Measurements from ENCODE around the gene DNAJC7. TPM values are rescaled to one million over a fixed set of nuclear protein-coding genes. Genes with fewer than 3 reads are reported as not detected.
"Not testable (repeated sequence)": the region's sequence is repeated elsewhere in the genome, so short reads cannot be mapped to it uniquely, and the experiment has no call there.

The DNAJC7 gene
- total RNA-seq, 1 donor from 2014 or later: 107 TPM

DNA sequence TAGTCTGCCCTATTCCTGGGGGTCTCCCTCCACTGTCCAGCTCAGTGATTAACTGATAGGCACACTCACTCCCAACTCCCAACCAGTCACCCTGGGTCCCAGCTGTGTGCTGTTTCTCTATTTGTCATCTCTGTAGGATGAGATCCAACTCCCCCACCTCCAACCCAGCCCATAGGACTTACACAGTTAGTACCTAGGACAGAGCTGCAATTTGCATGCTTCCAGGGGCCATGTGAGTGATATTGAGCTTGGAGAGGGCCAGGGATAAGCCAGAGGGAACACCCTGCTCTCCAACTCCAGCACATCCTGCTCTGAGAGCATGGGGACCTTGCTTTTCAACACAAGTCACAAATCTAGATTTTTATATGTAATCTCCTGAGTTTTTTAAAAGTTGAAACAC, 24.4 kb upstream of the DNAJC7 start:
- DNase-seq (ENCODE audit: low read depth): no peak

DNA sequence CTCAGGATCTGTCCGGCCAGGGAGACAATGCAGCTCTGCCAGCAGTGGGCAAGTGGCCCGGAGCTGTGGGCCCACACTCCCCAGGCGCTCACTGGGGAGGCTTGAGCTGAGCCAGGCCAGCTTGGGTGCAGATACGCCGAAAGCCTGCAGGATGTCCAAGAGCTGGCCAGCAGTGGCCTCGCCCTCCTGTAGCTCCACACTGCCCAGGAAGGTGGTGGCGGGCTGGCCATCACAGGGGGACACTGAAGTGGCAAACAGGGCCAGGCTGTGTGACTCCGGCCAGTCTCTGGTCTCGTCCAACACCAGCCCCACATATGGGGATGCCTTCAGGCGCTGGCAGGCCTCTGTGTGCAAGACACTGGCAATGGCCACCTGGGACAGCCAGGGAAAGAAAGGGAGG, 23.6 kb upstream of the DNAJC7 start:
- DNase-seq (ENCODE audit: low read depth): no peak

- DNase-seq (ENCODE audit: low read depth): no peak
Measured at GRCh38 chr17:42039794-42040763, 22.8 kb upstream of the DNAJC7 start.

DNA sequence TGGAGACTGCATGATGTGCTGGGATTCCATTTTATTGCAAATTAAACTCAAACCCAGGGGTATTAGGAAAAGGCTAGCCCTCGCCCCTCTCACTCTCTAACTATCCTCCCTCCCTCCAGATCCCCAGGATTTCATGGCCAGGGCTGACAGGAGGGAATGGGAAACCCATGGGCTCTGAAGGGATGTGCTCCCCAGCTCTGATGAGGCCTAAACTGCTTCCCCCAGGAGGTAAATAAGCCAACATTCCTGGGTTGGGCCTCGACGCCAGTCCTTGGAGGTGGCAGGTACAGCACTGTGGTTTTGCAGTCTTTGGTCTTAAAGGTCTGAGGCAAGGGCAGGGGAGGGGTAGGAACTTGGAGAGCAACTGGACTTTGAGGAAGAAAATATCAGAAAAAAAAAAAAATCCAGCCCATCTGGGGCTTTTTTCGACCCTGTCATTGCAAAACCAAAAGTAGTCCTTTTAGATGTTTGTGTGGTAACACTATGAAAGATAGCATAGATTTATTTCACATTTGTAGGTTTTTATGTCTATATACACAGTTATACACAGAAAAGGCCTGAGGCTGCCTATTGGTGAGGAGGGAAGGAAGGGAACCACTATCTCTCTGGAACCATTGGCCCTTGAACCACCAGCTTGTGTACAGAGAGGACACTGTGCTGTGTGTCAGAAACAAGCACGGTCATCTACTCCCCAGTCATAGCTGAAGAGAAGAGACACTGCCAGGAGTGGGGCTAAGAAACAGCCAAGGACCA, 21.2 kb upstream of the DNAJC7 start:
- DNase-seq (ENCODE audit: low read depth): no peak

GRCh38 chr17:42034059-42034458, 16.8 kb upstream of the DNAJC7 start:
- no peak for DNase-seq (ENCODE audit: low read depth)

DNA sequence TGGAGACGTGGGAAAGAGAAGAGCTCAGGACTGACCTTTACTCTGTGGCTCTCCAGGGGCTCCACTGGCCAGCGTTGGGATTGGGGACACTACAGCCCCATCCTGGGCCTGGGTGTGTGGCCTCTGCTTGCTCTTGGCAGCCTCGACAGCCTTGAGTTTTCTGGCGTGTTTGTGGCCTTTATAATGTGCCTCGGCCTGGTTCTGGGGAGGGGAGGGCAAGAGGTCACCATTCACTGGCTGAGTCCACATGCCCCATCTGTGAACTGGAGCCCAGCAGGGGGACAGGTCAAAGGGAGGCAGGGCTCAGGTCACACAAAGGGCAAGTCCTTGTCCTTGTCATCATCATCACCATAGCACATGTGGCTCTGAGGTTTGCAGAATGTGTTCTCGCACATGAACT, 14.3 kb upstream of the DNAJC7 start:
- DNase-seq (ENCODE audit: low read depth): no peak

DNA sequence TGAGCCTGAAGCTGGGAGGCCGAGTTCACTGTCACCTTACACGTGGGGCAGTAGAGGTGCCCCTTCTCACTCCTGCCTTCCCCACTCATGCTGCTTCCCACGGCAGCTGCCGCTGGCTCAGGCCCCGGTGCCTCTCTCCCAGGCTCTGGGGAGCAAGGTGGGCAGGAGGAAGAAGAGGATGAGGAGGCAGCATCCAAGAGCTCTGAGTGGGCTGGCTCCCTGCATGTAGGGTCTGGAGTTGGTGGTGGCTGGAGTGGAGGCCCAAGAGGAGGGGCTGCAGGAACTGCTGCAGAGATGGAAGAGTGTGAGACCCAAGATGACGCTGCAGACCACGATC, 11.5 kb upstream of the DNAJC7 start:
- no peak for DNase-seq (ENCODE audit: low read depth)

DNA sequence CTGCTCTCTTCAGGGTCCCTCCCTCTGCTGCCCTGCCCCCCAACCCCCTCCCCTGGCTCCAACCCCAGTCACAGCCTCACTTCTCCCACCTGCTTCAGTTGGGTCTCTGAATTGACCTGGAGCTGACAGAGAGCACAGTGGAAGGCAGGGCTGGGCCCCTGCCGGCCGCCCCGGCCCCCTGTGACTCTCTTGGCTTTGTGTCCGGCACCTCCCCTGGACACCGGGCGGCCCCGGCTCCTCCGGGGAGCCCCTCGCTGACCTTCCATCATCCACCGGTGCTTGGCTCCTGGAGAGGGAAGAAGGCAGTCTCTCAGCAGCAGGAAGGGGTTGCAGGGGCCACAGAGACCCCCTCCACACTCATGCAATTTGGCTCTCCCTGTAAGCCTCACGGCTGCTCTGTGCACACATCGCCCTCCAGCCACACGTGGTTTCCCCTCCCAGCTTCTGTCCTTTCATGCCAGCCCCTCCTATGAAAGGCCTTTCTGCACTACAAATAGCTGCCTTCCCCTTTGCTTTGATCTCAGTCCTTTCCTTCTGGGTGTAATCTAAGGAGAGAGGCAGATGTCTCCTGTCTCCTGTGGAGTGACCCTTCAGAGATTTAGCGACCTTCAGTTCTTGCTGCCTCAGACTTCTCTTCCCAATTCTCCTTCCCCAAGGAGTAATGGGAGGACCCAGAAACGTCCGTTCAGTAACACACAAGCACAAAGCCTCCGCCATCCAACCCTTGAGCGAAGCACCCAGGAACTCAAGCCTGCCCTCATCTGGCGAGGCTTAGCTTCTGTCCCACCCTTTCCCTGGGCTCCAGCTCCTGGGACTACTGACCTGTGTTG, 10.9 kb upstream of the DNAJC7 start:
- DNase-seq (ENCODE audit: low read depth): no peak

DNA sequence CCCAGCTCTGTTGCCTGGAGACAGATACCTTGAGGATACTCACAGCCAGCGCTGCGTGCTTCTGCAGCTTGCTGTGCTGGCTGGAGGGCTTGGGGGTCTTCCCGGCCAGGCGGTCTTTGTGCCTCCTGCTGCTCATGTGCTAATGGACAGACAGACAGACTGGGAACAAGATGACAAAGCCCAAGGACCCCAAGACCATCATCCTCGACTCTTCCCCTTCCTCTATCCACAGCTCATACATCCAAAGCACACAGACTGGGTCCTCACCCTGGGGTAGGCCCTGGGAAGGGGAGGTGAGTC, 10.3 kb upstream of the DNAJC7 start:
- DNase-seq (ENCODE audit: low read depth): no peak

GRCh38 chr17:42026857-42027589, 9.8 kb upstream of the DNAJC7 start:
- no peak for DNase-seq (ENCODE audit: low read depth)

DNA sequence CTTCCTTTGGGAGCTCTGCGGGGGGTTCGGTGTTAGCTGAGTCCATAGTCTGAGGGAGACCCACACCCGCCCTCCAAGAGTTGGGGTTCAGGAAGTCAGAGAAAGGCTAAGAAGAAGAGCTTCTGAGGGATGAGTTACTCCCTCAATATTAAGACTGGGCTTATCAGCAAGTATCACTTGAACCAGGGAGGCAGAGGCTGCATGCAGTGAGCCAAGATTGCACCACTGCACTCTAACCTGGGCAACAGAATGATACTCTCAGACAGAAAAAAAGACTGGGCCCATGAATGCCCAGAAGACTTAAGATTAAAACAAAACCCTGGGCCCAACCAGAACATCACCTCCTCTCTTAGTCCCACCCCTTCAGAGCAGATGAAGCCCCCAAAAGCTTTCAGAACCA, 8.7 kb upstream of the DNAJC7 start:
- no peak for DNase-seq (ENCODE audit: low read depth)

DNA sequence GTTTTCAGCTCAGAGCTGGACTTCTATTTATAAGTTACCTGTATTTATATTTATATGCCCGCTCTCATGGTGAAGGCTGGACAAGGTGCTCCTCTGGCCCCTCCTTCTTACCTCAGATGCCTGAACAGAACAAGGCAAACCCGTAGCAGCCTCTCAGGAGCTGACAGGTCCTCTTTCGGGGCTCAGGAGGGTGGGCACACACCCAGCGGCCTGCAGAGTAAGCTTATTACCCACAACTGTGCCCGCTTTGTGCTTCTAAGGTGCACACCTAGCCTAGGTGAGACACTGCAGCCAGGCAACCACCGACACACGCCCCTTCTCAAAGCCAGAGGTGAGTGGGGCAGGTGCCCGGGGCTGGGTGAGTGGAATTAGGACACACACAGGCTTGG, 7.9 kb upstream of the DNAJC7 start:
- no peak for DNase-seq (ENCODE audit: low read depth)

DNA sequence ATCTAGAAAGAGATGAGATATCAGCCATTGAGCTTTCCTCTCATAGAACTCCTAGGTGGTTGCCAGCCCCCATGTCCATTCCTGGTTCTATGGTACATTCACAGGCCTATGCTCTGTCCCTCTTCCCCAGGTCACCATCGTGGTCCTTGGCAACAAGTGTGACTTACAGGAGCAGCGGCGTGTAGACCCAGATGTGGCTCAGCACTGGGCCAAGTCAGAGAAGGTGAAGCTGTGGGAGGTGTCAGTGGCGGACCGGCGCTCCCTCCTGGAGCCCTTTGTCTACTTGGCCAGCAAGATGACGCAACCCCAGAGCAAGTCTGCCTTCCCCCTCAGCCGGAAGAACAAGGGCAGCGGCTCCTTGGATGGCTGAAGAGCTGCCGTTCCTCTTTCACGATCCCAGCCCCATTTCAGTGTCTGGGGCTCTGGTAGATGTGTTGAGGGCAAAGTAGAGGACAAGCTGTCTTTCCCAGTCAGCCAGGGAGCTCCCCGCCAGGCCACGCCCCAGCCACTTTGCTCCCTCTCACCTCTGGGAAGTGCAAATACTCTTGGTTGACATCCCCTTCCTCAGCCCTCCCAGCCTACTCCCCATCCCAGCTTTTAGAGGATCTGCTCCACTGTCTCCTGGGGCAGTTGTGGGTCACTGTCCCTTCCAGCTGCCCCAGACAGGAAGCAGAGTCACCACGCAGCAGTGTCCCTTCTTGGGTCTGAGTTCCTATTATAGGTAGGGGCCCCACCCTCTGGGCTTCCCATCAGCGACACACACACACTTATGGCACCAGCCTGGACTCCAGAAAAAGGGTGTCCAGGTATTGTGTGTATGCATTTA, 6.5 kb upstream of the DNAJC7 start:
- no peak for DNase-seq (ENCODE audit: low read depth)

DNA sequence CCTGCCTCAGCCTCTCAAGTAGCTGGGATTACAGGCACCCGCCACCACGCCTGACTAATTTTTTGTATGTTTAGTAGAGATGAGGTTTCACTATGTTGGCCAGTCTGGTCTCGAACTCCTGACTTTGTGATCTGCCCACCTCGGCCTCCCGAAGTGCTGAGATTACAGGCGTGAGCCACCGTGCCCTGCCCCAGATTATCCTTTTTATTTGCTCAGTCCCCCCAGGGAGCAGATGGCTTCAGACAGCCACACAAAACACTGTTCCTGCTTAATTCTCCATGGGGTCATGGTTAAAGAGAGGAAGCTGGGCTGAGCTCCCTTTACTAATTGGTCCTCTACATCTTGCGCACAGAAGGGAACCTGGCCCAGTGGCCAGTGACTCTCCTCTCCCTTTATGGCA, 3.6 kb upstream of the DNAJC7 start:
- not testable (repeated sequence) for DNase-seq (ENCODE audit: low read depth)

DNA sequence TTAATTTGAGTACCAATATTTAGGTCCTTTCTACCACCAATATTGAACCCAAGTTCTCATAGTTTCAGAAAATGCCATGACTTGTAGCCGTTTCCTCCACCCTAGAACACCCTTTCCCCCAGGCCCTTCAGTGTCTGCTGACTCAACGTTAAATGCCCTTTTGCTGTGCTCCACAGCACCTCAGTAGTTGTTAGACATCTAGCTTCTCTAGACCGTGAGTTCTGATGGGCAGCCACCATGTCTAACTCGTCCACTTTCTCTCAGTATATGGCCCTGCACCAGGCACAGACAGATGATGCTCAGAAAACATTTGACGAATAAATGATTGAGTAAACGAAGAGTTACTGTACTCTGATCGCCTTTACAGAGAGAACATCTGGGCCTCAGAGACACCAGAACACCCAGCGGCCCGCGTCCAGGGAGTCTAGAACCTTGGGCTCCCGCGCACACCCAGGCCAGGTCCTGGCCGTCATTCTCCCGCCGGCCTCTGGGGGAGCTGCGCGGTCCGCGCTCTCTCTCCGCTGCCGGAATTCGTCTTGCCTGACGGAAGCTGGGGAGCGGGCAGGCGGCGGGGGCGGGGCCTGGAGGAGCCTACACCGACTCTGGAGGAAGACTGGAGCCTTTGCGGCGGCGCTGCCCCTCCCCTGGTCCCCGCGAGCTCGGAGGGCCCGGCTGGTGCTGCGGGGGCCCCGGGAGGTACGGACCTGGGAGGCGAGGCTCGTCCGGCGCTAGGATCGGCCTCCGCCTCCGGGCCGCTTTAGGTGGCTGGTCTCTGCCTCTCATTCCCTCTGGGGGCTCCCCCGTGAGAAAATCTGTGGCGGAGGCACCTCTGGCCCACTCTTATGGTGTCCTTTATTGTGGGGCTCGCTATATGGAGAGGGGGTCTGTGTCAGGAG, 2.5 kb upstream of the DNAJC7 start, which contains the start of gene NKIRAS2:
TSS of gene NKIRAS2 (plus strand) at position 582 of the 896 bp plus-strand sequence. CDS start 1,488 bp downstream, outside the sequence.
- DNase-seq (ENCODE audit: low read depth): peak; percentile 69

DNA sequence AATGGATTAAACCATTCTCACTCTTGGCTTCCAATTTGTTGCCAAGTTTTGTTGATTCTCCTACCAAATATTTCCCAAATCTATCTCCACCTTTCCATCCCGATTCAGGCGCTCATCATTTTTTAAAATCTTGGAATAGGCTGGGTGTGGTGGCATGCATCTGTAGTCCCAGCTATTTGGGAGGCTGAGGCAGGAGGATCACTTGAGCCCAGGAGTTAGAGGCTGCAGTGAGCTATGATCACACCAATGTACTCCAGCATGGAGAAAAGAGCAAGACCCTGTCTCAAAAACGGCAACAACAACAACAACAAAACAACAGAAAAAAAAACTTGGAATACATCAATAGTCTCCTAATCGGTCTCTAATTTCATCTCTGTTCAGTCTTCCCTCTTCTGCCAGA, 1.7 kb upstream of the DNAJC7 start:
- DNase-seq (ENCODE audit: low read depth): no peak

- DNase-seq (ENCODE audit: low read depth): no peak
Measured at GRCh38 chr17:42018339-42018738, 1.1 kb upstream of the DNAJC7 start.

GRCh38 chr17:42017866-42018200, 594 bp upstream of the DNAJC7 start:
- no peak for DNase-seq (ENCODE audit: low read depth)

- no peak for DNase-seq (ENCODE audit: low read depth)
Measured at GRCh38 chr17:42016411-42016831, 818 bp downstream of the DNAJC7 start.

DNA sequence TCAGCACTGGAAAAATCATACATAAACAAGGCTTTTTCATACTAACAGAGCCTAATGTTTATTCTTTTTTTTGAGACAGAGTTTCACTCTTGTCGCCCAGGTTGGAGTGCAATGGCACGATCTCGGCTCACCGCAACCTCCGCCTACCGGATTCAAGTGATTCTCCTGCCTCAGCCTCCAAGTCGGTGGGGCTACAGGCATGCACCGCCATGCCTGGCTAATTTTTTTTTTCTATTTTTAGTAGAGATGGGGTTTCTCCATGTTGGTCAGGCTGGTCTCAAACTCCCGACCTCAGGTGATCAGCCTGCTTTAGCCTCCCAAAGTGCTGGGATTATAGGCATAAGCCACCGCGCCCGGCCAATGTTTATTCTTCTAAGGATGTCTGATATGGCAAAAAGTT, 3.5 kb downstream of the DNAJC7 start:
- DNase-seq (ENCODE audit: low read depth): not testable (repeated sequence)
